ENCODE data around the gene IL1A.

- no peak for TF ChIP-seq FOXA1 (IDR thresholded peaks at IDR 0.05)
- no peak for TF ChIP-seq FOXK2 (IDR thresholded peaks at IDR 0.05)
- TF ChIP-seq HDGF (IDR thresholded peaks at IDR 0.05; ENCODE audit: borderline replicate concordance) = no peak
- TF ChIP-seq LEF1 (IDR thresholded peaks at IDR 0.05; ENCODE audit: borderline replicate concordance) = no peak
Measured at GRCh38 chr2:112727276-112728028, 56.8 kb downstream of the IL1A start.
